SKM-1 (cell line): Measurements from ENCODE around the gene SYVN1.

Experiments used
- DNase-seq: peaks from one replicate; lab custom pipeline; 2025; ENCODE audit not compliant: unreplicated experiment; lab: John Stamatoyannopoulos, UW

The SYVN1 gene

DNA sequence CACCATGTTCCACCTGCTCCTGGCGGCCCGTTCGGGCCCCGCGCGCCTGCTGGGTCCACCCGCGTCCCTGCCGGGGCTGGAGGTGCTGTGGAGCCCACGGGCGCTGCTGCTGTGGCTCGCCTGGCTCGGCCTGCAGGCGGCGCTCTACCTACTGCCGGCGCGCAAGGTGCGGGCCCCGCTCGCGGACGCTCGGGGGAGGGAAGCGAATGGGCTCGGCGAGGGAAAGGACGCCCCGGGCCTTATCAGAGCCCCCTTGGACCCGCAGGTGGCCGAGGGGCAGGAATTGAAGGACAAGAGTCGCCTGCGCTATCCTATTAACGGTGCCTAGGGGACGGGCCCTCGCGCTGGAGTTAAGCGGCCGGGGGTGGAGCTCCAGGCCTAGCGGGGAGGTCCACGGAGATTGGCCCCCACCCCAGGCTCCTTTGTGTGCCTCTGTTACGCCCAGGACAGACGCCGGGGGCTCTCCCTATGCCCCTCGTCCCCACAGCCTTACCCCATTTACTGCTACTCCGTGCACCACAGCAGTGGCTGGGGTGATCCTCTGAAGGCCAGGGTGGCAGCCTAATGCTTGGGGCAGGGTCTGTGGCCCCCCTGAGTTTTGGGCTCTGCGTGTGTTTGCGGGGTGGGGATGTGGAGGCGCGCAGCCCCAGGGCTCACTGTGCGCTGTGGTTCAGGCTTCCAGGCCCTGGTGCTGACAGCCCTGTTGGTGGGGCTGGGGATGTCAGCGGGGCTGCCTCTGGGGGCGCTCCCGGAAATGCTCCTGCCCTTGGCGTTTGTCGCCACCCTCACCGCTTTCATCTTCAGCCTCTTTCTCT lies 21.6 kb downstream of the SYVN1 start:
- DNase-seq, result no peak

DNA sequence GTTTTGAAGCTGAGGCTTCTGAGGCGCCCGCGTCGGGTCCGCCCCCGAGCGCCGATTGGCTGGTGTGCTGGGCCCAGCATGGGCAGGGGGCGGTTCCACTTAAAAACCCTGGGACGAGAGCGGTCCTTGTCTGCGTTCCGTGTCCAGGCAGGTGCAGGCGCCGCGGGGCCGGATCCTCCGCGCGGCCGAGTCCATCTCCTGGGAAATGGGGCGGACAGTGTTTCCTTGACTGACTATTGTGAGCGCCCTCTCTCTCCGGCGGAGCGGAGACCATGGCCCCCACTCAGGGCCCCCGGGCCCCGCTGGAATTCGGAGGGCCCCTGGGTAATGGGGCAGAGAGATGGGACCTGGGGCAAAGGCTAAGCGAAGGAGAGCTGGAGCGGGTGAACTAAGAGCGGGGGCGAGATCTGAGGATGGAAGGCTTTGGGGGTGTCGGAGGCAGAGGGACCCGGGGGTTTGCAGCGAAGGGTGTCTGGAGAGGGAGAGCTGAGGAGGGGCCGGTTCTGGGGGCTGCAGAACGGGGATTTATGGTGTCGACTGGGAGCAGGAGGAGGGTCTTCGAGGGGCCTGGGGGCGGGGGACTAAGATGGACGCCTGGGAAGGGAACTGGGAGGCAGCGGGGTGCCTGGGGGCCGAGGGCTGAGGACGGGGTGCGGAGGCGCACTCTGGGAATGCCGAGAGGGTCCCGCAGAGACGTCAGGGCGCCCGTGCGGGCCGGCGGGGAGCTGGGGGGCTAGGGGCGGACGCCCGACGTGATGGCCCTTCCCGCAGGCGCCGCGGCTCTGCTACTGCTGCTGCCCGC lies 22.4 kb downstream of the SYVN1 start, which contains the start of gene TM7SF2:
TM7SF2 (plus strand) TSS at position 129 of the 802 bp plus-strand sequence; CDS start at position 273, 144 bp downstream.
- no peak for DNase-seq

GRCh38 chr11:65111159-65111743 lies 23.1 kb downstream of the SYVN1 start:
- no peak for DNase-seq

DNA sequence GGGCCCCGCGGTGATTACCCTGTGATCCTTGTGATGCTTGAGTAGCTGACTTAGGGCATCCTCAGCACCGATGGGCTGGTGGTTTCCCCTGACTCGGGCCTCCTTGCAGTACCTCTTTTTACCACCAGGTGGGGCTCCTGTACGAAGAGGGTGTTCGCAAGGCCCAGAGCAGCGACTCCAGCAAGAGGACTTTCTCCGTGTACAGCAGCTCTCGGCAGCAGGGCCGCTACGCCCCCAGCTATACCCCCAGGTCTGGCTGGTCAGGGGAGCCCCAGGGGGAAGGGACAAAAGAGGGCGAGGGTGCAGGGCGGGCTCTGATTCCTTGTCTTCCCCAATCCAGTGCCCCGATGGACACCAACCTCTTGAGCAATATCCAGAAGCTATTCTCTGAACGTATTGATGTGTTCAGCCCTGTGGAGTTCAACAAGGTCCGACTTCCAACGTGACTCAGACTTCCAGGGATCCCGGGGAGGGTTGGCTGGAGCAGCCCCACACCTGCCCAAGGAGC lies 23.9 kb downstream of the SYVN1 start:
- DNase-seq, result peak; percentile 63

- DNase-seq, result no peak
Observed at GRCh38 chr11:65109231-65110198, 24.8 kb downstream of the SYVN1 start.

- DNase-seq, result no peak
Observed at GRCh38 chr11:65108469-65109123, 25.7 kb downstream of the SYVN1 start.

- no peak for DNase-seq
Observed at GRCh38 chr11:65107751-65108468, 26.4 kb downstream of the SYVN1 start.

DNA sequence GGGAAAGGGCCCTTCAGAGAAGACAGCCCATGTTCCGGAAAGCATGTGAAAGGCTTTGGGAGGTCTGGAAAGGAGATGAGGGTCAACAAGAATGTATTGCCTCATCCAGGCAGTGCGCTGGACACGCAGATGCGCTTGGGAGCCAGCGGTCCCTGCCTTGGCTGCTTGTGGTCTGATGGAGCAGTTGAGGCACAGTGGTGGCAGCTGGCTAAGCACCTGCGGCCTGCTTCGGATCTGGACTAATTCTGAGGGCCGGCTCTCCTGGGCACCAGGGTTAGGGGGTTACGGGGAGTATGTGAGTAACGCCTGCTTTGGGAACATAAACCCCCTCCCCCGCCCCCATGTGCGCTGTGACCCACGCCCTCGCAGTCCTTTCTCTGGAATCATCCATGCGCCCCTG lies 27.2 kb downstream of the SYVN1 start:
- no peak for DNase-seq

GRCh38 chr11:65104628-65105027 lies 29.7 kb downstream of the SYVN1 start:
- no peak for DNase-seq

DNA sequence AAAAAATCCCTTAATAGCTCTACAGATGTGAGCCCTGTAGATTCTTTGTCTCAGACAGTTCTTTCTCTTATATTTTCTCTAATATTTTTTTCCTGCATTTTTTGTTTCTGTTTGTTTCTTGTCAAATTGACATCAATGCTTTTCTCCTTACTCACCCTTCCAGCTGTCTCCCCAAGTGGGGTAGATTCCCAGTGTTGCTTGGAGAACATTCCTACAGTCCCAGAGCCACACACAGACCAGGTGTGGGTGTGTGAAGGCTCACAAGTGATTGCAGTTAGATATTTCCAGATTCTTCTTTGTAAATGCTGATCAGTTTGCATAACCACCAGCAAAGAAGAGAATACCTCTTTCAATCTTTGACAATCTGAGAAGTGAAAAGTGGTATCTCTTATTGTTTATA lies 30.8 kb downstream of the SYVN1 start:
- no peak for DNase-seq

DNA sequence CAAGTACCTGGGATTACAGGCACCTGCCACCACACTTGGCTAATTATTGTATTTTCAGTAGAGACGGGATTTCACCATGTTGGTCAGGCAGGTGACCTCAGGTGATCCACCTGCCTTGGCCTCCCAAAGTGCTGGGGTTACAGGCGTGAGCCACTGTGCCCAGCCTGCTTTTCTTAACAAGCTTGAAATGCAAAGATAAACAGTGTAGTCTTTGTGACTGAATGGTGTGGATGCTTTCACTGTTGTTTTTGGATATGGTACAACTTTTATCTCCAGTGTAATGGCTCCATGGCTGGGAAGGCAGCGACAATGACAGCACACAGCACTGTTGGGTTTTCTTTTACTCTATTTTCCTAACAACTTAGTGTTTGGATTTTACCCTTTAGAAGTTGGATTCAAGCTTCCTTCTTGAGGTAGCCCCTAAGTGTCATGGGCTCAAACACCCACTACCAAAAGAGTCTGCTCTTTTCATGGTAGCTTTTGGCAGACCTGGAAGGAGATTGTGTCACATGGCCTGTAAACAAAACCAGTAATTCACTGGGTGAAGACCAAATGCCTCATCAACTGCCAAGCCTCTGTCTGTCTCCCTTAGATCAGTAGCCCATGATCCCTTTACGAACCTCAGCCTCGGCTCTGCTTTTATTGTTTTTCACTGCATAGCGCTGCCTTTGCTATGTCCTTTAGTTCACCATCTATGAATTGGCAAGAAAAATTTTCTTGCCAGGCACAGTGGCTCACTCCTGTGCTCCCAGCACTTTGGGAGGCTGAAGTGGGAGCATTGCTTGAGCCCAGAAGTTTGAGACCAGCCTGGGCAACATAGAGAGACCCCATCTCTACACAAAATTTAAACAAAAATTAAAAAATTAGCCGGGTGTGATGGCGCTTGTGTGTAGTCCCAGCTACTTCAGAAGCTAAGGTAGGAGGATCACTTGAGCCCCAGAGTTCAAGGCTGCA lies 31.9 kb downstream of the SYVN1 start:
- no peak for DNase-seq

- no peak for DNase-seq
Observed at GRCh38 chr11:65100674-65101350, 33.5 kb downstream of the SYVN1 start.

GRCh38 chr11:65096926-65097325 lies 37.4 kb downstream of the SYVN1 start:
- no peak for DNase-seq

DNA sequence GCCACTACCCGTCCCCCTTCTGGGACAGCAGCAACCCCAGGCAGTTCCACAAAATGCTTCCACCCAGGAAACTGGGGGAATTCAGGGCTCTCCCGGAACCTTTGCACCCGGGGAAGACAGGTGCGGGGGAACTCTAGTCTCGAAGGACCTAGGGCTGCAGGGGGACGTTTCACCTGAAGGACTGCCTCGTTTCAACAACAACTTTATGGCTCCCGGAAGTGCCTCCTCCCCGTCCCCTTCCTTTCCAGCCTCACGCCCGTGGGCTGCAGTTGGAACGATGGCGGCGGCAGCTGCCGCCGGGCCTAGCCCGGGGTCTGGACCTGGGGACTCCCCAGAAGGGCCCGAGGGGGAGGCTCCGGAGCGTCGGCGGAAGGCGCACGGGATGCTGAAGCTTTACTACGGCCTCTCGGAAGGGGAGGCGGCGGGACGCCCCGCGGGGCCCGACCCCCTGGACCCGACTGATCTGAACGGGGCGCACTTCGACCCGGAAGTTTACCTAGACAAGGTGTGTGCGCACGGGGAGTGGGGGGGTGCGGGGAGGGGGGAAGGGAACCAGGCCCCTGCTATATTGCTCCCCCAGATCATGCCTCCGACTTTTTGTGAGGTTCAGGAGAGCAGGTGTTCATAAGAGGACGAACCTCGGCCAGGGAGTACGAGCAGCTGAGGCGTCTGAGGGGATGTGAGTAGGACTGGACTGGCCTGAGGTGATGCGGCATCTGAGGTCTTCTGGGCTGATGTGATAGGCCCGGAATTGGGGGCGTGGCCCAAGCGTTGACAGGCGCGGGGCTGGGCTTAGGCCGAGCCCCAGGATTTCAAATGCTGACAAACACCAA lies 38.1 kb downstream of the SYVN1 start, which contains the start of gene VPS51:
VPS51 (plus strand) TSS at position 241 of the 833 bp plus-strand sequence; CDS start at position 278, 37 bp downstream.
- peak; percentile 76 for DNase-seq

- DNase-seq, result no peak
Observed at GRCh38 chr11:65095427-65095826, 38.9 kb downstream of the SYVN1 start.

DNA sequence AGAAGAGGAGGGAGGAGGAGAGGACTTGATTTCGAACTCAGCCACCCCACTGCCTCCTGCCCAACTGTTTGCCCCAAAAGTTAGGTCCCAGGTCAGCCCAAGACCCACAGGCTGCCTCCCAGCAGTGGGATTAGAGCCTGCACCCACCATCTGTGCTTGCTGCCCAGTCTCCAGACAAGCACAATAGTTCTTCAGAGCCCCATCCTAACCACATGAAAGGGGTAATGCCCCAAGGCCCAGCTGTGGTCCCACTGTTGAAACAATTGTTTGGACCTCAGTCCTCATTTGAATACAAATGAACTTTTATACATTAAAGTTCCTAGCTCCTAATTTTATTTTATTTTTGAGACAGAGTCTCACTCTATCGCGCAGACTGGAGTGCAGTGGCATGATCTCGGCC lies 43.7 kb downstream of the SYVN1 start:
- DNase-seq, result no peak

- DNase-seq, result no peak
Observed at GRCh38 chr11:65089621-65090020, 44.7 kb downstream of the SYVN1 start.
